Skeletal muscle tissue (tissue), 4 donors: ENCODE results near the gene GRAMD2A. TPM values are rescaled to one million over a fixed set of nuclear protein-coding genes. Genes with fewer than 3 reads are reported as not detected.

Experiments used
- H3K27ac ChIP-seq: one replicate; pipeline ENCODE4 v1.7.0; 2013; ENCODE audit warnings: mild to moderate bottlenecking, low read depth, low read length, inconsistent platforms
- H3K27me3 ChIP-seq, 3 donors: one replicate each; pipeline ENCODE4 v1.7.0; 2013; ENCODE audit warnings: low read length in 3 of 3; ENCODE audit not compliant: control insufficient read depth in 3 of 3, insufficient read depth in 3 of 3
- H3K36me3 ChIP-seq, 3 donors: one replicate each; pipeline ENCODE4 v1.7.0; 2013; ENCODE audit warnings: low read length in 3 of 3; ENCODE audit not compliant: control insufficient read depth in 3 of 3, insufficient read depth in 3 of 3
- H3K4me1 ChIP-seq, 3 donors: one replicate each; pipeline ENCODE4 v1.7.0; 2013; ENCODE audit warnings: low read length in 3 of 3, mild to moderate bottlenecking in 3 of 3; ENCODE audit not compliant: control insufficient read depth in 3 of 3, insufficient read depth in 3 of 3
- H3K4me3 ChIP-seq, 3 donors: one replicate each; pipeline ENCODE4 v1.7.0; 2013; ENCODE audit warnings: low read length in 3 of 3
- H3K9ac ChIP-seq, 3 donors: one replicate each; pipeline ENCODE4 v1.7.0; 2013; ENCODE audit warnings: low read length in 3 of 3, mild to moderate bottlenecking in 3 of 3, moderate library complexity in 2 of 3, low read depth in 1 of 3
- H3K9me3 ChIP-seq, 3 donors: one replicate each; pipeline ENCODE4 v1.7.0; 2013; ENCODE audit warnings: low read length in 3 of 3; ENCODE audit not compliant: control insufficient read depth in 3 of 3
- total RNA-seq: library from RNA; depleted of rRNA; stranded (reverse); fragments of >200 nt; gene quantifications from one replicate; pipeline ENCODE4 v1.2.3, GENCODE V29; 2014
- donor health status: Osteomylitis.

GRAMD2A gene
- total RNA-seq, result 2.1 TPM

GRCh38 chr15:72197460-72198355, at the start of gene GRAMD2A:
TSS of gene GRAMD2A (minus strand) at chr15:72197787.
- peaks cover 26 to 38% (median 31%) of the 10 kb centered on the region in 3 donors for H3K36me3 ChIP-seq
- H3K27me3 ChIP-seq, result peaks cover 0 to 4% (median 3%) of the 10 kb centered on the region in 3 donors
- peaks cover 36 to 56% (median 38%) of the 10 kb centered on the region in 3 donors for H3K4me1 ChIP-seq
- peak within 1 kb of the TSS; percentile 43 to 46 (median 45) for H3K4me3 ChIP-seq
- no peaks in the 10 kb centered on the region for H3K9me3 ChIP-seq
- H3K27ac ChIP-seq, result no peak within 1 kb of the TSS
- peak within 1 kb of the TSS in 2 of 3 donors; percentile 23 to 25 for H3K9ac ChIP-seq

DNA sequence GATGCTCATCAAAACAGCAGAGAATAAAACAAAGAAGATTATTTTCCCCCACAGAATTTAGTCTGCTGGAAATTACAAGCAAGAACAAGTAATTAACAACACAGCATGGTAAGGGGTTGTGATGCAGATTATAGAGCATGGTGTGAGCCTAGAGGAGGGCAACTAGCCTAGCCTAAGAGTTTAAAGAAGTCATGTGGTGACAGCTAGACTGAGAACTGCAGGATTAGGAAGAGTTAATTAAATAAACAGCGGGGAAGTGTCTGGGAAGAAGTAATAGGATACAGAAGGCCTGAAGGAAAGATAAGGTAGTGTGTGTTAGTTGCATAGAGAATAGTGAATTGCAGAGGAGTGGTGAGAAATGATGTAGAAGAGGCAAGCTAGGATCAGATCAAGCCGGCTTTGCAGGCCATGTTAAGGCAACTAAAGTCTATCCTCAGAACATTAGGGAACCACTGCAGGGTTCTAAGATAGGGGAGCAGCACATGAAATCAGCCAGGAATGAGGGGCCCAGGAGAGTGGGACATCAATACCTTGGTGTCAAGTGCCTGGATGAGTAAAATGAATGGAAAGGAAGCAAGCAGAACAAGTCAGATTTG, 45.3 kb upstream of the GRAMD2A start:
- peaks cover 0 to 2% (median 0%) of the 10 kb centered on the region in 3 donors for H3K4me1 ChIP-seq
- no peak overlapping the region for H3K27ac ChIP-seq
- no peaks in the 10 kb centered on the region for H3K27me3 ChIP-seq
- peaks cover 20 to 48% (median 40%) of the 10 kb centered on the region in 3 donors for H3K36me3 ChIP-seq
- H3K4me3 ChIP-seq, result no peak overlapping the region
- no peaks in the 10 kb centered on the region for H3K9me3 ChIP-seq
- H3K9ac ChIP-seq, result no peak overlapping the region

GRCh38 chr15:72239652-72240051, 42.1 kb upstream of the GRAMD2A start:
- Histone ChIP-seq H3K36me3 (peaks cover 20 to 41% (median 38%) of the 10 kb centered on the region in 3 donors), H3K4me1 (peaks cover 0 to 12% (median 0%) of the 10 kb centered on the region in 3 donors), H3K27ac (no peak overlapping the region), H3K4me3 (no peak overlapping the region), H3K9me3 (no peaks in the 10 kb centered on the region), H3K9ac (no peak overlapping the region), H3K27me3 (no peaks in the 10 kb centered on the region)

GRCh38 chr15:72238586-72238985, 41.0 kb upstream of the GRAMD2A start:
- no peaks in the 10 kb centered on the region for H3K27me3 ChIP-seq
- H3K4me1 ChIP-seq, result peaks cover 0 to 12% (median 0%) of the 10 kb centered on the region in 3 donors
- H3K4me3 ChIP-seq, result no peak overlapping the region
- H3K36me3 ChIP-seq, result peaks cover 20 to 35% (median 29%) of the 10 kb centered on the region in 3 donors
- no peaks in the 10 kb centered on the region for H3K9me3 ChIP-seq
- no peak overlapping the region for H3K9ac ChIP-seq
- H3K27ac ChIP-seq, result no peak overlapping the region

GRCh38 chr15:72237853-72238224, 40.3 kb upstream of the GRAMD2A start:
- H3K4me1 ChIP-seq, result peaks cover 0 to 14% (median 0%) of the 10 kb centered on the region in 3 donors
- no peak overlapping the region for H3K4me3 ChIP-seq
- H3K9me3 ChIP-seq, result no peaks in the 10 kb centered on the region
- H3K36me3 ChIP-seq, result peaks cover 18 to 30% (median 29%) of the 10 kb centered on the region in 3 donors
- peak overlapping the region in 2 of 3 donors; percentile 17 to 29 for H3K9ac ChIP-seq
- no peaks in the 10 kb centered on the region for H3K27me3 ChIP-seq
- peak overlapping the region; percentile 48 for H3K27ac ChIP-seq

- Histone ChIP-seq H3K27ac (peak overlapping the region; percentile 49), H3K9ac (peak overlapping the region in 1 of 3 donors; percentile 23), H3K27me3 (no peaks in the 10 kb centered on the region), H3K9me3 (no peaks in the 10 kb centered on the region), H3K4me1 (peaks cover 3 to 20% (median 3%) of the 10 kb centered on the region in 3 donors), H3K4me3 (no peak overlapping the region), H3K36me3 (peaks cover 12 to 24% (median 23%) of the 10 kb centered on the region in 3 donors)
Observed at GRCh38 chr15:72237029-72237852, 39.7 kb upstream of the GRAMD2A start.

- no peak overlapping the region for H3K9ac ChIP-seq
Observed at GRCh38 chr15:72236381-72237003, 38.9 kb upstream of the GRAMD2A start.

GRCh38 chr15:72235298-72235697, 37.7 kb upstream of the GRAMD2A start:
- Histone ChIP-seq H3K4me3 (no peak overlapping the region), H3K9ac (no peak overlapping the region), H3K4me1 (peaks cover 5 to 28% (median 11%) of the 10 kb centered on the region in 3 donors), H3K27ac (no peak overlapping the region), H3K27me3 (no peaks in the 10 kb centered on the region), H3K36me3 (peaks cover 0 to 6% (median 4%) of the 10 kb centered on the region in 3 donors), H3K9me3 (no peaks in the 10 kb centered on the region)

More at GRCh38 chr15:72236381-72237003, 38.9 kb upstream of the GRAMD2A start:
- Histone ChIP-seq H3K4me1 (peaks cover 5 to 28% (median 11%) of the 10 kb centered on the region in 3 donors), H3K9me3 (no peaks in the 10 kb centered on the region), H3K27ac (no peak overlapping the region), H3K27me3 (no peaks in the 10 kb centered on the region), H3K4me3 (no peak overlapping the region), H3K36me3 (peaks cover 5 to 17% (median 15%) of the 10 kb centered on the region in 3 donors)

- Histone ChIP-seq H3K4me1 (peaks cover 12 to 37% (median 19%) of the 10 kb centered on the region in 3 donors), H3K27ac (no peak overlapping the region), H3K27me3 (no peaks in the 10 kb centered on the region), H3K9ac (no peak overlapping the region), H3K4me3 (no peak overlapping the region), H3K9me3 (no peaks in the 10 kb centered on the region), H3K36me3 (peaks cover 0 to 3% (median 2%) of the 10 kb centered on the region in 3 donors)
Observed at GRCh38 chr15:72233769-72234168, 36.2 kb upstream of the GRAMD2A start.
